Caco-2 (cell line): Measurements from ENCODE around the gene MEGF11. TPM values are rescaled to one million over a fixed set of nuclear protein-coding genes. Genes with fewer than 3 reads are reported as not detected.
A peak's percentile ranks its signal among the peaks of the same experiment; 100 is the strongest.
"Not testable (repeated sequence)": the region's sequence is repeated elsewhere in the genome, so short reads cannot be mapped to it uniquely, and the experiment has no call there.

Experiments used
- BruUV-seq: library from RNA; stranded (reverse); fragments of 400-500 nt; replicated peaks from 2 replicates; lab custom pipeline; 2021; lab: Mats Ljungman, UMichigan
- CTCF ChIA-PET: fragments of 300-600 bp; sonication (Branson Sonifier 250); formaldehyde crosslinking; loops from one replicate; lab custom pipeline; 2022; ENCODE audit warnings: antibody characterized with exemption; lab: Charles Lee
- POLR2A ChIA-PET: fragments of 300-600 bp; sonication (Branson Sonifier 250); formaldehyde crosslinking; loops from one replicate; lab custom pipeline; 2022; ENCODE audit warnings: antibody characterized with exemption; lab: Charles Lee
- DNase-seq, 2 experiments: peaks; one replicate each; pipeline versions ENCODE4 v3.0.0 to v3.0.0-alpha.2; 2020 to 2022
- H3K27me3 ChIP-seq: replicated peaks from 2 replicates; pipeline ENCODE4 v1.6.0; 2011; ENCODE audit warnings: low read length; ENCODE audit not compliant: control insufficient read depth, insufficient read depth
- H3K36me3 ChIP-seq: 2 replicates; pipeline ENCODE4 v1.5.1; 2011; ENCODE audit warnings: low read length; ENCODE audit not compliant: control insufficient read depth, insufficient read depth
- H3K4me1 ChIP-seq: fragments of 250-450 bp; sonication (Bioruptor Pico); 2 replicates; pipeline ENCODE4 v1.5.1; 2020; ENCODE audit warnings: mild to moderate bottlenecking
- H3K4me3 ChIP-seq: 2 replicates; pipeline ENCODE4 v1.5.1; 2011; ENCODE audit warnings: low read depth, mild to moderate bottlenecking, control low read depth, low read length
- H3K9me3 ChIP-seq: fragments of 250-450 bp; sonication (Bioruptor Pico); 2 replicates; pipeline ENCODE4 v1.5.1; 2020; ENCODE audit warnings: mild to moderate bottlenecking, moderate library complexity
- H3K27ac Mint-ChIP-seq: one replicate; pipeline ENCODE4 v1.8.0; 2022; ENCODE audit warnings: mixed read lengths; ENCODE audit not compliant: unreplicated experiment
- H3K27me3 Mint-ChIP-seq: one replicate; pipeline ENCODE4 v1.8.0; 2022; ENCODE audit warnings: mixed read lengths; ENCODE audit not compliant: insufficient read depth, unreplicated experiment
- H3K36me3 Mint-ChIP-seq: one replicate; pipeline ENCODE4 v1.8.0; 2022; ENCODE audit warnings: mild to moderate bottlenecking, mixed read lengths; ENCODE audit not compliant: insufficient read depth, unreplicated experiment
- H3K4me1 Mint-ChIP-seq: one replicate; pipeline ENCODE4 v1.8.0; 2022; ENCODE audit warnings: low read depth, mixed read lengths; ENCODE audit not compliant: unreplicated experiment
- H3K4me3 Mint-ChIP-seq: one replicate; pipeline ENCODE4 v1.8.0; 2022; ENCODE audit warnings: mild to moderate bottlenecking, moderate library complexity, mixed read lengths; ENCODE audit not compliant: unreplicated experiment
- H3K9me3 Mint-ChIP-seq: one replicate; pipeline ENCODE4 v1.8.0; 2022; ENCODE audit warnings: mixed read lengths; ENCODE audit not compliant: unreplicated experiment
- intact Hi-C: fragments of 100-400 bp; cut with micrococcal nuclease; formaldehyde crosslinking; loops from one replicate; pipeline ENCODE4 v1.10.0; 2022; ENCODE audit not compliant: unreplicated experiment
- total RNA-seq: library from RNA; stranded (reverse); gene quantifications from 2 replicates; pipeline ENCODE4 v1.2.3, GENCODE V29; 2022
- TF ChIP-seq, protein P1 (sequence below), 2 experiments: fragments of 200-600 bp in 1 of 2; IDR thresholded peaks; 1 replicate in 1 of 2; 2 replicates in 1 of 2; pipeline versions ENCODE4 v1.5.1 to v1.8.0; 2011 to 2022; ENCODE audit warnings: antibody characterized with exemption in 1 of 2, control low read depth in 1 of 2, inconsistent platforms in 1 of 2, low read depth in 1 of 2, low read length in 1 of 2, mild to moderate bottlenecking in 1 of 2, moderate library complexity in 1 of 2; ENCODE audit not compliant: insufficient read depth in 1 of 2, severe bottlenecking in 1 of 2, unreplicated experiment in 1 of 2

Gene MEGF11
- total RNA-seq, 1 experiment from 2014 or later: 0.66 TPM

DNA sequence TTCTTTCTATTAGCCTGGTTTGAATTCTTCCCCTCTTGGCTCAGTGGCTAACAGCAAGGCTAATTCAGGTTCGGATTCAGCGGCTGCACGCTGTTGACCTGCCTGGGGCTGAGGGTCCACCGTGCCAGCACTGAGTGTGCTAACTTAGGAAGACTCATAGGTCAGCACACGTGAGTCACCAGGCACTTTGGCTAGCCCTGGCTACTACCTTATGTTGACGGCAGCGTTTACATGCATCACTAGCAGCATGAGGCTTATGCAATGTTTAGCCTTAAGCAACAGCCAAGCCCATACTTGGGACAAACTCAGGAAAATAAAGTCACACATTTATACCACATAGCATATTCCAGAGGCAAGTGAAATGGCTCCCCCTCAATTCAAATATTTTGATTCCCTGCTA lies 246.6 kb downstream of the MEGF11 start:
- Mint-ChIP-seq H3K36me3 (no peaks in the 10 kb centered on the region), H3K27me3 (peaks cover 2% of the 10 kb centered on the region), H3K4me1 (no peaks in the 10 kb centered on the region), H3K9me3 (no peaks in the 10 kb centered on the region), H3K4me3 (no peak overlapping the region), H3K27ac (no peak overlapping the region)
- ChIA-PET CTCF (no interaction called here), POLR2A (no interaction called here)
- no TSS peak for BruUV-seq
- intact Hi-C loops: no loop called here
- H3K27me3 ChIP-seq: no peaks in the 10 kb centered on the region
- DNase-seq: no peak
- H3K36me3 ChIP-seq: no peaks in the 10 kb centered on the region
- no peaks in the 10 kb centered on the region for H3K4me1 ChIP-seq
- TF ChIP-seq, protein P1, sequence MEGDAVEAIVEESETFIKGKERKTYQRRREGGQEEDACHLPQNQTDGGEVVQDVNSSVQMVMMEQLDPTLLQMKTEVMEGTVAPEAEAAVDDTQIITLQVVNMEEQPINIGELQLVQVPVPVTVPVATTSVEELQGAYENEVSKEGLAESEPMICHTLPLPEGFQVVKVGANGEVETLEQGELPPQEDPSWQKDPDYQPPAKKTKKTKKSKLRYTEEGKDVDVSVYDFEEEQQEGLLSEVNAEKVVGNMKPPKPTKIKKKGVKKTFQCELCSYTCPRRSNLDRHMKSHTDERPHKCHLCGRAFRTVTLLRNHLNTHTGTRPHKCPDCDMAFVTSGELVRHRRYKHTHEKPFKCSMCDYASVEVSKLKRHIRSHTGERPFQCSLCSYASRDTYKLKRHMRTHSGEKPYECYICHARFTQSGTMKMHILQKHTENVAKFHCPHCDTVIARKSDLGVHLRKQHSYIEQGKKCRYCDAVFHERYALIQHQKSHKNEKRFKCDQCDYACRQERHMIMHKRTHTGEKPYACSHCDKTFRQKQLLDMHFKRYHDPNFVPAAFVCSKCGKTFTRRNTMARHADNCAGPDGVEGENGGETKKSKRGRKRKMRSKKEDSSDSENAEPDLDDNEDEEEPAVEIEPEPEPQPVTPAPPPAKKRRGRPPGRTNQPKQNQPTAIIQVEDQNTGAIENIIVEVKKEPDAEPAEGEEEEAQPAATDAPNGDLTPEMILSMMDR (IDR thresholded peaks at IDR 0.05; ENCODE audit: insufficient read depth in 1 of 2, low read depth in 1 of 2, low read length in 1 of 2, severe bottlenecking in 1 of 2, unreplicated experiment in 1 of 2): no peak
- H3K4me3 ChIP-seq: no peak overlapping the region
- no peaks in the 10 kb centered on the region for H3K9me3 ChIP-seq

DNA sequence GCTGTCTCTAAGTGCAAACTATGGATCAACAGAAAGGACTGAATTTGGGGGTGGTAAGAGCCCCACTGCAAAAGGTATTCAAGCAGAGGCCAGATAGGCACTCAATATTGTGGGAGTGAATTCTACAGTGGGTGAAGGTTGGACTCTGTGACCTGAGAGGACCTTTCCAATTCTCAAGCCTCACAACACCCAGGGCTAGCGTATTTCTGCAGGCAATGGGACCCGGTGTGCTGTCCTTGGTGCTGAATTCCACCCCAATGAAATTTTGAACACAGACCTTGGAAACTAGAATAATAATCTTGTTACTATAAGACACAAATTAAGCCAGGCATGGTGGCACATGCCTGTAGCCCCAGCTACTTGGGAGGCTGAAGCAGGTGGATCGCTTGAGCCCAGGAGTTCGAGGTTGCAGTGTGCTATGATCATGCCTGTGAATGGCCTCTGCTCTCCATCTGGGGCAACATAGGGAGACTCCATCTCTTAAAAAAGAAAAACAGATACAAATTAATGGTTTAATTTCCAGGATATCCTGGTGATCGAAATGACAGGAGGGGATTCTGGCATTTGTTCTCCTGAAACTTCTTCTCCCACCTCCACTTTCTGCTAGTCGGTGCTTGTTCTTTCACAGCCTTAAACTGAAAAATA lies 248.8 kb downstream of the MEGF11 start:
- H3K4me3 ChIP-seq: no peak overlapping the region
- Mint-ChIP-seq H3K4me3 (no peak overlapping the region), H3K36me3 (no peaks in the 10 kb centered on the region), H3K27me3 (peaks cover 6% of the 10 kb centered on the region), H3K4me1 (no peaks in the 10 kb centered on the region), H3K9me3 (no peaks in the 10 kb centered on the region), H3K27ac (no peak overlapping the region)
- ChIA-PET POLR2A (no interaction called here), CTCF (no interaction called here)
- intact Hi-C loops: no loop called here
- no peaks in the 10 kb centered on the region for H3K36me3 ChIP-seq
- TF ChIP-seq, protein P1 (IDR thresholded peaks at IDR 0.05; ENCODE audit: insufficient read depth in 1 of 2, low read depth in 1 of 2, low read length in 1 of 2, severe bottlenecking in 1 of 2, unreplicated experiment in 1 of 2): no peak
- no peaks in the 10 kb centered on the region for H3K4me1 ChIP-seq
- no peaks in the 10 kb centered on the region; the same call in 1 of the 2 replicates for H3K27me3 ChIP-seq
- BruUV-seq: no TSS peak
- H3K9me3 ChIP-seq: no peaks in the 10 kb centered on the region
- peak in 1 of 2 experiments; percentile 61 for DNase-seq

DNA sequence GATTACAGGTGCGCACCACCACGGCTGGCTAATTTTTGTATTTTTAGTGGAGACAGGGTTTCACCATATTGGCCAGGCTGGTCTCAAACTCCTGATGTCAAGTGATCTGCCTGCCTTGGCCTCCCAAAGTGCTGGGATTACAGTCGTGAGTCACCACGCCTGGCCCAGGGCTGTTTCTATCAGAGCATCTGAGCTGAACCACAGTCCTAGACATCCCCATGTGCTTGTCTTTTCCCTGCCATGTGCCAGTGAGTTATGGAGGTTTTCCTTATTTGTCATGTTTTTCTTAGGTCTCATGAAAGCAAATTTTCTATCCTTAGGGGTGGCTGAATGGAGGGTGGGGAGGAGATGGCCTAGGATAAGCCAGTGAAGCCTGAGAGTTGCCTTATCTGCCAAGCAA lies 250.4 kb downstream of the MEGF11 start:
- BruUV-seq, intact Hi-C loops, H3K27ac Mint-ChIP-seq, POLR2A ChIA-PET, H3K9me3 ChIP-seq, H3K36me3 ChIP-seq, CTCF ChIA-PET, H3K4me3 Mint-ChIP-seq, H3K27me3 Mint-ChIP-seq, H3K4me1 Mint-ChIP-seq, H3K27me3 ChIP-seq, DNase-seq, H3K4me1 ChIP-seq, H3K4me3 ChIP-seq, H3K36me3 Mint-ChIP-seq, H3K9me3 Mint-ChIP-seq: not testable (repeated sequence)
